Measurements from ENCODE around the gene ARID3C. TPM values are rescaled to one million over a fixed set of nuclear protein-coding genes. Genes with fewer than 3 reads are reported as not detected.

The ARID3C gene
- total RNA-seq, 1 experiment from 2014 or later, result 0.42 TPM

DNA sequence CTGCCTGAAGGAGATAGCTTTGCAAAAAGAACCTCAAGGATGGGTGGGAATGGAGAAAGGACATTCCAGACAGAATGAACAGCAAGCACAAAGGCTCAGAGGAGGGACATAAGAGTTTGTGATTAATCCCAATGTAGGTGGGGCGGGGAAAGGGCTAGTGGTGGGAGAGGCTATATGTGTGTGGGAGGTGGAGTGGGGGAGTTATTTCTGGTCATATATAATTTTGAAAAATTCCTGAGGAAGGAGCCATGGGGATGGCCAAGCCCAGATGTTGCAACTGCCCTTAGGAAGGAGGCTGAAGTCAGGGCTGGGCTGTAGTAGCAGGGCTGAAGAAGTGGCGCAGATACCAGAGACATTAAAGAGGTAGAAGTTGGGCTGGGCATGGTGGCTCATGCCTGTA lies 47.0 kb upstream of the ARID3C start:
- no peak overlapping the region for H3K27ac ChIP-seq (ENCODE audit: low read depth, low read length)
- RAD21 ChIA-PET (ENCODE audit: low non-redundant PET in 1 of 2, low total read pairs in 2 of 2, uncharacterized antibody in 2 of 2, unreplicated experiment in 2 of 2), result interaction anchor here in 1 of 2 experiments (1.1 kb wide), 1 partner anchor 41 kb away, joined by 3 read pairs; no protein-coding TSS in a partner anchor
- no peaks in the 10 kb centered on the region for H3K9me2 ChIP-seq (ENCODE audit: insufficient read depth)
- CTCF ChIA-PET, result interaction anchor here (2.2 to 2.3 kb wide), 2 partner anchors 11 to 27 kb away, joined by 6 to 14 read pairs; no protein-coding TSS in a partner anchor
- no peaks in the 10 kb centered on the region for H3K36me3 ChIP-seq (ENCODE audit: control insufficient read depth in 1 of 2, insufficient read depth in 2 of 2, low read length in 2 of 2)
- H2AFZ ChIP-seq (ENCODE audit: low read depth, low read length, poor library complexity, severe bottlenecking), result no peak overlapping the region
- no peak overlapping the region for H3K4me3 ChIP-seq (replicated peaks in 1 of 2; ENCODE audit: low read depth in 1 of 2, low read length in 2 of 2)
- no peaks in the 10 kb centered on the region for H4K20me1 ChIP-seq (ENCODE audit: insufficient read depth)
- H3K4me1 ChIP-seq (ENCODE audit: control insufficient read depth in 1 of 2, insufficient read depth in 2 of 2, low read length in 2 of 2), result no peaks in the 10 kb centered on the region
- intact Hi-C loops (cut with micrococcal nuclease), result loop anchor here (1.0 to 10.0 kb wide), 2 partner anchors 26 to 309 kb away; partner anchors contain the start of gene DNAJB5
- POLR2A ChIA-PET, result no interaction called here
- ATAC-seq, result no peak
- DNase-seq (ENCODE audit: low read depth, low spot score), result no peak
- H3K79me2 ChIP-seq (ENCODE audit: insufficient read depth, low read length), result no peaks in the 10 kb centered on the region
- no peak for TF ChIP-seq RAD21 (IDR thresholded peaks at IDR 0.05; ENCODE audit: low read depth)
- TF ChIP-seq YY1 (IDR thresholded peaks at IDR 0.05; ENCODE audit: extremely low read depth, insufficient replicate concordance, low read depth, low read length), result no peak
- TF ChIP-seq, protein P1, sequence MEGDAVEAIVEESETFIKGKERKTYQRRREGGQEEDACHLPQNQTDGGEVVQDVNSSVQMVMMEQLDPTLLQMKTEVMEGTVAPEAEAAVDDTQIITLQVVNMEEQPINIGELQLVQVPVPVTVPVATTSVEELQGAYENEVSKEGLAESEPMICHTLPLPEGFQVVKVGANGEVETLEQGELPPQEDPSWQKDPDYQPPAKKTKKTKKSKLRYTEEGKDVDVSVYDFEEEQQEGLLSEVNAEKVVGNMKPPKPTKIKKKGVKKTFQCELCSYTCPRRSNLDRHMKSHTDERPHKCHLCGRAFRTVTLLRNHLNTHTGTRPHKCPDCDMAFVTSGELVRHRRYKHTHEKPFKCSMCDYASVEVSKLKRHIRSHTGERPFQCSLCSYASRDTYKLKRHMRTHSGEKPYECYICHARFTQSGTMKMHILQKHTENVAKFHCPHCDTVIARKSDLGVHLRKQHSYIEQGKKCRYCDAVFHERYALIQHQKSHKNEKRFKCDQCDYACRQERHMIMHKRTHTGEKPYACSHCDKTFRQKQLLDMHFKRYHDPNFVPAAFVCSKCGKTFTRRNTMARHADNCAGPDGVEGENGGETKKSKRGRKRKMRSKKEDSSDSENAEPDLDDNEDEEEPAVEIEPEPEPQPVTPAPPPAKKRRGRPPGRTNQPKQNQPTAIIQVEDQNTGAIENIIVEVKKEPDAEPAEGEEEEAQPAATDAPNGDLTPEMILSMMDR (IDR thresholded peaks at IDR 0.05 in 2 of 3, conservative IDR thresholded peaks at IDR 0.05 in 1 of 3; ENCODE audit: borderline replicate concordance in 1 of 3, insufficient read depth in 1 of 3, low read depth in 2 of 3, low read length in 2 of 3), result no peak
- no peak for TF ChIP-seq ZFX (IDR thresholded peaks at IDR 0.05)
- TF ChIP-seq CEBPB (IDR thresholded peaks at IDR 0.05; ENCODE audit: low read depth), result no peak
- TF ChIP-seq, protein P2, sequence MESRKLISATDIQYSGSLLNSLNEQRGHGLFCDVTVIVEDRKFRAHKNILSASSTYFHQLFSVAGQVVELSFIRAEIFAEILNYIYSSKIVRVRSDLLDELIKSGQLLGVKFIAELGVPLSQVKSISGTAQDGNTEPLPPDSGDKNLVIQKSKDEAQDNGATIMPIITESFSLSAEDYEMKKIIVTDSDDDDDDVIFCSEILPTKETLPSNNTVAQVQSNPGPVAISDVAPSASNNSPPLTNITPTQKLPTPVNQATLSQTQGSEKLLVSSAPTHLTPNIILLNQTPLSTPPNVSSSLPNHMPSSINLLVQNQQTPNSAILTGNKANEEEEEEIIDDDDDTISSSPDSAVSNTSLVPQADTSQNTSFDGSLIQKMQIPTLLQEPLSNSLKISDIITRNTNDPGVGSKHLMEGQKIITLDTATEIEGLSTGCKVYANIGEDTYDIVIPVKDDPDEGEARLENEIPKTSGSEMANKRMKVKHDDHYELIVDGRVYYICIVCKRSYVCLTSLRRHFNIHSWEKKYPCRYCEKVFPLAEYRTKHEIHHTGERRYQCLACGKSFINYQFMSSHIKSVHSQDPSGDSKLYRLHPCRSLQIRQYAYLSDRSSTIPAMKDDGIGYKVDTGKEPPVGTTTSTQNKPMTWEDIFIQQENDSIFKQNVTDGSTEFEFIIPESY (IDR thresholded peaks at IDR 0.05; ENCODE audit: extremely low read depth, insufficient replicate concordance, low read length), result no peak
- TF ChIP-seq EGR1 (IDR thresholded peaks at IDR 0.05; ENCODE audit: low read depth), result no peak
- no peak for TF ChIP-seq POLR2AphosphoS5 (IDR thresholded peaks at IDR 0.05; ENCODE audit: low read depth, low read length)
- TF ChIP-seq EZH2phosphoT487 (IDR thresholded peaks at IDR 0.05; ENCODE audit: borderline replicate concordance), result no peak
- TF ChIP-seq, protein P3, sequence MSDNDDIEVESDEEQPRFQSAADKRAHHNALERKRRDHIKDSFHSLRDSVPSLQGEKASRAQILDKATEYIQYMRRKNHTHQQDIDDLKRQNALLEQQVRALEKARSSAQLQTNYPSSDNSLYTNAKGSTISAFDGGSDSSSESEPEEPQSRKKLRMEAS (IDR thresholded peaks at IDR 0.05), result no peak
- TF ChIP-seq, protein P4, sequence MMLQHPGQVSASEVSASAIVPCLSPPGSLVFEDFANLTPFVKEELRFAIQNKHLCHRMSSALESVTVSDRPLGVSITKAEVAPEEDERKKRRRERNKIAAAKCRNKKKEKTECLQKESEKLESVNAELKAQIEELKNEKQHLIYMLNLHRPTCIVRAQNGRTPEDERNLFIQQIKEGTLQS (IDR thresholded peaks at IDR 0.05), result no peak
- TF ChIP-seq POLR2A (IDR thresholded peaks at IDR 0.05; ENCODE audit: borderline replicate concordance, extremely low read depth, insufficient read depth, insufficient read length), result no peak
- no peak for TF ChIP-seq FOSL1 (IDR thresholded peaks at IDR 0.05; ENCODE audit: low read depth)
- no peaks in the 10 kb centered on the region for H3K9me3 ChIP-seq (ENCODE audit: control insufficient read depth in 1 of 2, insufficient read depth in 1 of 2, low read depth in 1 of 2, low read length in 2 of 2)
- no peak overlapping the region for H3K4me2 ChIP-seq (ENCODE audit: low read length)
- H3K9ac ChIP-seq (ENCODE audit: low read length), result no peak overlapping the region
- no peaks in the 10 kb centered on the region for H3K27me3 ChIP-seq (ENCODE audit: insufficient read depth, low read length)
- no TSS peak for BruUV-seq (replicated peaks)

All from HCT116 (cell line).